OCI-LY3 (cell line): ENCODE results near the gene VWC2.

ENCODE experiments used
- CTCF ChIP-seq: fragments of 200-600, 300-600 bp; sonication (generic); IDR thresholded peaks from 2 replicates; pipeline ENCODE4 v1.5.1; 2014; ENCODE audit warnings: antibody characterized with exemption, low read length, low read depth
- EZH2phosphoT487 ChIP-seq: fragments of 200-600 bp; shearing (Covaris generic); IDR thresholded peaks from 2 replicates; pipeline ENCODE4 v1.6.1; 2018; ENCODE audit warnings: antibody characterized with exemption, mixed run types, low read depth

GRCh38 chr7:49766966-49767365 is 6.5 kb upstream of the VWC2 start:
- no peak for TF ChIP-seq EZH2phosphoT487
- no peak for TF ChIP-seq CTCF
